Liver (tissue), 3 donors: ENCODE data around the gene SIX3.

Experiments
- FOXA1 ChIP-seq: IDR thresholded peaks from 2 replicates; pipeline ENCODE4 v1.6.1; 2016; ENCODE audit warnings: antibody characterized with exemption
- TAF1 ChIP-seq: conservative IDR thresholded peaks from 2 replicates; pipeline ENCODE4 v1.6.1; 2016; ENCODE audit warnings: antibody characterized with exemption, mild to moderate bottlenecking
- YY1 ChIP-seq: IDR thresholded peaks from 2 replicates; pipeline ENCODE4 v1.6.1; 2016; ENCODE audit warnings: antibody characterized with exemption, mild to moderate bottlenecking
- TF ChIP-seq, protein P1 (sequence below): fragments of 150-350 bp; IDR thresholded peaks from 2 replicates; pipeline ENCODE4 v1.5.1; 2017; ENCODE audit warnings: improper control_type of control experiment, low read depth, low read length; ENCODE audit not compliant: missing input control
- TF ChIP-seq, protein P2 (sequence below): IDR thresholded peaks from 2 replicates; pipeline ENCODE4 v1.6.1; 2016; ENCODE audit warnings: antibody characterized with exemption
- donor health status: healthy.
- donor health status: healthy.

DNA sequence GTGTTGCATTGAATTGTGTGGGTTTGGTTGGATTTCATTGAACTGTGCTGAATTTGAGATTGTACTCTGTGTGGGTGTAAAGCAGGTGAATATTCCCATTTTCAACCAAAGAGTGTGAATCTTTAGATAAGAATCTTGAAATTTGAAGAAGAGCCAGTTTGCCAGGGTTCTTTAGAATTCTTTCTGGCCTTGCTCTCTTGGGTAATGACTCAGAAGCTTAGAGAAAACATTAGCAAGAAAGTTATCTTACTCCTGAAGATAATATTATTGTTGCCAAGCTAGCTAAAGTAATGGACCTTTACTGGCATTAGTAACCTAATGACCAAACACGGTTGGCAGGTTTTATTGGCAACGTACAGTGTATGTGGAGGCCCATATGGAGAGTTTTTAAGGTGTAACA lies 46.4 kb upstream of the SIX3 start:
- TF ChIP-seq, protein P1, sequence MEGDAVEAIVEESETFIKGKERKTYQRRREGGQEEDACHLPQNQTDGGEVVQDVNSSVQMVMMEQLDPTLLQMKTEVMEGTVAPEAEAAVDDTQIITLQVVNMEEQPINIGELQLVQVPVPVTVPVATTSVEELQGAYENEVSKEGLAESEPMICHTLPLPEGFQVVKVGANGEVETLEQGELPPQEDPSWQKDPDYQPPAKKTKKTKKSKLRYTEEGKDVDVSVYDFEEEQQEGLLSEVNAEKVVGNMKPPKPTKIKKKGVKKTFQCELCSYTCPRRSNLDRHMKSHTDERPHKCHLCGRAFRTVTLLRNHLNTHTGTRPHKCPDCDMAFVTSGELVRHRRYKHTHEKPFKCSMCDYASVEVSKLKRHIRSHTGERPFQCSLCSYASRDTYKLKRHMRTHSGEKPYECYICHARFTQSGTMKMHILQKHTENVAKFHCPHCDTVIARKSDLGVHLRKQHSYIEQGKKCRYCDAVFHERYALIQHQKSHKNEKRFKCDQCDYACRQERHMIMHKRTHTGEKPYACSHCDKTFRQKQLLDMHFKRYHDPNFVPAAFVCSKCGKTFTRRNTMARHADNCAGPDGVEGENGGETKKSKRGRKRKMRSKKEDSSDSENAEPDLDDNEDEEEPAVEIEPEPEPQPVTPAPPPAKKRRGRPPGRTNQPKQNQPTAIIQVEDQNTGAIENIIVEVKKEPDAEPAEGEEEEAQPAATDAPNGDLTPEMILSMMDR = no peak
- TF ChIP-seq, protein P2, sequence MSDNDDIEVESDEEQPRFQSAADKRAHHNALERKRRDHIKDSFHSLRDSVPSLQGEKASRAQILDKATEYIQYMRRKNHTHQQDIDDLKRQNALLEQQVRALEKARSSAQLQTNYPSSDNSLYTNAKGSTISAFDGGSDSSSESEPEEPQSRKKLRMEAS = no peak
- TF ChIP-seq YY1 (no peak), FOXA1 (no peak), TAF1 (no peak)
